IMR-90 (cell line): ENCODE results near the gene EVA1C. TPM values are rescaled to one million over a fixed set of nuclear protein-coding genes. Genes with fewer than 3 reads are reported as not detected.
A peak's percentile ranks its signal among the peaks of the same experiment; 100 is the strongest.

ENCODE experiments used
- ATAC-seq: fragments of 200-7000 bp; cut with Tn5 transposase; 2 replicates; pipeline ENCODE4 v1.9.1; 2020; ENCODE audit warnings: low read depth, mild to moderate bottlenecking, moderate library complexity
- BruUV-seq: library from RNA; stranded (reverse); fragments of 400-500 nt; replicated peaks from 2 replicates; lab custom pipeline; 2021; lab: Mats Ljungman, UMichigan
- CTCF ChIA-PET: fragments of 300-600 bp; formaldehyde crosslinking; extraction: SDS; loops from one replicate; lab custom pipeline; 2021; ENCODE audit warnings: antibody characterized with exemption; lab: Yijun Ruan, JAX
- POLR2A ChIA-PET: fragments of 300-600 bp; sonication (Branson Sonifier 250); formaldehyde crosslinking; loops from one replicate; lab custom pipeline; 2022; ENCODE audit warnings: antibody characterized with exemption; ENCODE audit not compliant: unreplicated experiment; lab: Charles Lee
- DNase-seq: peaks from one replicate; pipeline ENCODE4 v3.0.0; 2013
- H2AFZ ChIP-seq: replicated peaks from 2 replicates; pipeline ENCODE3; 2013; ENCODE audit warnings: low read length, mild to moderate bottlenecking; ENCODE audit not compliant: poor library complexity
- H2AK5ac ChIP-seq: 2 replicates; pipeline ENCODE4 v1.6.1; 2013; ENCODE audit warnings: low read depth, low read length, inconsistent platforms
- H2AK9ac ChIP-seq: replicated peaks from 2 replicates; pipeline ENCODE3; 2013; ENCODE audit warnings: mild to moderate bottlenecking, low read depth, low read length, moderate library complexity; ENCODE audit not compliant: poor library complexity
- H2BK120ac ChIP-seq: 2 replicates; pipeline ENCODE4 v1.6.1; 2013; ENCODE audit warnings: low read depth, low read length, inconsistent platforms
- H2BK15ac ChIP-seq: 3 replicates; pipeline ENCODE4 v1.6.1; 2013; ENCODE audit warnings: low read depth, low read length, inconsistent platforms
- H2BK20ac ChIP-seq: 2 replicates; pipeline ENCODE4 v1.6.1; 2013; ENCODE audit warnings: low read depth, mild to moderate bottlenecking, inconsistent platforms, low read length, moderate library complexity
- H2BK5ac ChIP-seq: 2 replicates; pipeline ENCODE4 v1.6.1; 2013; ENCODE audit warnings: mild to moderate bottlenecking, low read depth, low read length, inconsistent platforms; ENCODE audit not compliant: poor library complexity, severe bottlenecking
- H3K14ac ChIP-seq: replicated peaks from 2 replicates; pipeline ENCODE4 v1.6.1; 2013; ENCODE audit warnings: low read depth, low read length, inconsistent platforms
- H3K18ac ChIP-seq: 2 replicates; pipeline ENCODE4 v1.6.1; 2013; ENCODE audit warnings: low read depth, low read length, control low read depth
- H3K23ac ChIP-seq: 2 replicates; pipeline ENCODE4 v1.6.1; 2013; ENCODE audit warnings: low read depth, low read length, inconsistent platforms
- H3K27ac ChIP-seq: 2 replicates; pipeline ENCODE4 v1.5.1; 2013; ENCODE audit warnings: mild to moderate bottlenecking, control low read depth, low read length; ENCODE audit not compliant: insufficient read depth
- H3K27me3 ChIP-seq: 2 replicates; pipeline ENCODE4 v1.6.1; 2013; ENCODE audit warnings: low read length; ENCODE audit not compliant: control insufficient read depth, insufficient read depth
- H3K36me3 ChIP-seq: 2 replicates; pipeline ENCODE4 v1.6.1; 2013; ENCODE audit warnings: low read length, mixed read lengths; ENCODE audit not compliant: control insufficient read depth, insufficient read depth
- H3K4ac ChIP-seq: 2 replicates; pipeline ENCODE4 v1.6.1; 2013; ENCODE audit warnings: low read depth, low read length, inconsistent platforms
- H3K4me1 ChIP-seq: 2 replicates; pipeline ENCODE4 v1.6.1; 2013; ENCODE audit warnings: low read length, mixed read lengths; ENCODE audit not compliant: control insufficient read depth, insufficient read depth
- H3K4me2 ChIP-seq: 2 replicates; pipeline ENCODE4 v1.6.1; 2013; ENCODE audit warnings: low read depth, mild to moderate bottlenecking, control low read depth, low read length, moderate library complexity
- H3K4me3 ChIP-seq: 2 replicates; pipeline ENCODE4 v1.5.1; 2013; ENCODE audit warnings: low read depth, mild to moderate bottlenecking, control low read depth, low read length, moderate library complexity; ENCODE audit not compliant: insufficient read depth
- H3K56ac ChIP-seq: 2 replicates; pipeline ENCODE4 v1.6.1; 2013; ENCODE audit warnings: low read length, inconsistent platforms; ENCODE audit not compliant: insufficient read depth; ENCODE audit errors: extremely low read depth
- H3K79me1 ChIP-seq, 2 experiments: 2 replicates each; pipeline ENCODE4 v1.6.1; 2013; ENCODE audit warnings: low read length in 2 of 2, inconsistent platforms in 1 of 2, low read depth in 1 of 2
- H3K9ac ChIP-seq: 2 replicates; pipeline ENCODE4 v1.6.1; 2013; ENCODE audit warnings: low read depth, low read length, control low read depth
- H3K9me1 ChIP-seq: 2 replicates; pipeline ENCODE4 v1.6.1; 2013; ENCODE audit warnings: low read length, inconsistent platforms; ENCODE audit not compliant: insufficient read depth
- H3K9me3 ChIP-seq: 2 replicates; pipeline ENCODE4 v1.6.1; 2013; ENCODE audit warnings: low read length; ENCODE audit not compliant: control insufficient read depth, insufficient read depth
- H4K20me1 ChIP-seq: 2 replicates; pipeline ENCODE4 v1.6.1; 2013; ENCODE audit warnings: low read length, inconsistent platforms; ENCODE audit not compliant: insufficient read depth
- H4K5ac ChIP-seq: 2 replicates; pipeline ENCODE4 v1.6.1; 2013; ENCODE audit warnings: mild to moderate bottlenecking, low read depth, low read length, control low read depth
- H4K8ac ChIP-seq, 2 experiments: 2 replicates each; pipeline ENCODE4 v1.6.1; 2013; ENCODE audit warnings: low read depth in 2 of 2, low read length in 2 of 2, control low read depth in 1 of 2, inconsistent platforms in 1 of 2
- H4K91ac ChIP-seq: 2 replicates; pipeline ENCODE4 v1.6.1; 2013; ENCODE audit warnings: low read depth, low read length, inconsistent platforms; ENCODE audit not compliant: insufficient read depth
- BHLHE40 ChIP-seq: fragments of 150-350 bp; IDR thresholded peaks from 2 replicates; pipeline ENCODE4 v1.6.1; 2016; ENCODE audit warnings: mild to moderate bottlenecking, low read depth, low read length
- MXI1 ChIP-seq: IDR thresholded peaks from 2 replicates; pipeline ENCODE4 v1.6.1; 2012; ENCODE audit warnings: low read depth, mild to moderate bottlenecking, low read length, moderate library complexity, borderline replicate concordance
- WGBS, 2 experiments: methylation state at CpG; one replicate each; pipeline versions ENCODE4 v1.1.5 to v1.1.7; 2013; ENCODE audit warnings: missing lambda C conversion rate in 2 of 2; ENCODE audit not compliant: insufficient read length in 1 of 2; ENCODE audit errors: extremely low coverage in 2 of 2; 5-methylcytosine and 5-hydroxymethylcytosine counted together
- dilution Hi-C: fragments of 300-500 bp; cut with HindIII; formaldehyde crosslinking; loops from one replicate; pipeline ENCODE4 v1.14.3; 2018; ENCODE audit warnings: low sequenced_read_pairs; ENCODE audit not compliant: unreplicated experiment
- in situ Hi-C: fragments of 300-500 bp; cut with MboI; formaldehyde crosslinking; loops from 3 replicates; pipeline ENCODE4 v1.14.3; 2019; ENCODE audit warnings: low sequenced_read_pairs, inconsistent platforms, mixed read lengths
- intact Hi-C: fragments of 100-400 bp; cut with micrococcal nuclease; formaldehyde crosslinking; loops from 2 replicates; pipeline ENCODE4 v1.10.0; 2022
- polyA plus RNA-seq, 3 experiments: library from polyadenylated mRNA; depleted of rRNA; stranded (reverse); fragments of >200 nt; gene quantifications; 2 replicates each; pipeline ENCODE4 v1.2.3, GENCODE V29; 2012; ENCODE audit warnings: low replicate concordance in 1 of 3
- total RNA-seq: library from RNA; depleted of rRNA; stranded (reverse); fragments of >200 nt; gene quantifications from 2 replicates; pipeline ENCODE4 v1.2.3, GENCODE V29; 2012

Gene EVA1C
- total and polyA plus RNA-seq, 2 of the 4 experiments (the other 2 are of a cell fraction), result 0.72 to 1.1 TPM

DNA sequence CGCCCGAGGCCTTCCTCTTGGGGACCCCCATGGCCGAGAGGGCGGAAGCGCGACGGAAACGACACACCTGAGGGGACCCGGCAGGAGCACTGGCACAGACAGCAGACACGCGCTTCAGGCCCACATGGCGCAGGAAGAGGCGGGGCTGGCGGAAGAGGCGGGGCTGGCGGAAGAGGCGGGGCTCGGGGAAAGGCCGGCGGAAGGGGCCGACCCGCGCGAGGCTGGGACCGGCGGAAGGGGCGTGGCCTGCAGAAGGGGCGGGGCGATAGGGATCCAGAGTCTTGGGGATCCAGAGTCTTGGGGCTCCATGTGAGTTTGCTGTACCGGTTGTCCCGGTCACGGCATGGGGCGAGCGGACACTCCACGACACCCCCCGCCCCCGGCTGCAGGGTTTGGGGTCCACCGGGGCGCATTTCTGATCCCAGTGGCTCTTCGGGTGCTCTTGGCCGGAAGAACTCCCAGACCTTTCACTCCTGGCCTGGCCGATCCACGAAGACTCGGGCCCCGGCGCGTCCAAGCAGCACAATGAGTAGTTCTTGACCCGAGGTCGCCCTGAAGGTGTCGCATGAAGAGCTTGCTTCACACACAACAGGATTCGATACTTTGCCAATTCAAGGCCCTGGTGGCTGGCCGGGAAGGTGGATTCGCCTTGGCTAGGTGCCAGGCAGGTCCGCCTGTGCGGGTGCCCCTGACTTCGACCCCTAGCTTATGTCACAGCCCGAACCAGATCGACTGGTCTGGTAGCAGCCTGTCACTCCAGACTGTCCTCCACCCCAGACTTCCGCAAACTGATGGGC lies 19.4 kb upstream of the EVA1C start, which contains the start of gene URB1:
Gene URB1, minus strand, starts transcription at position 133 of the 797 bp plus-strand sequence. Its CDS starts 102 bp downstream, at position 31.
- peak within 1 kb of the TSS; percentile 87 for H3K4ac ChIP-seq
- H2AK9ac ChIP-seq, result peak within 1 kb of the TSS; percentile 98
- intact Hi-C loops (no loop called here), in situ Hi-C loops (loop anchor here (25.0 kb wide), 1 partner anchor 344 kb away; the partner anchor contains the start of gene SYNJ1), dilution Hi-C loops (no loop called here)
- no TSS peak for BruUV-seq
- H3K36me3 ChIP-seq, result peaks cover 5% of the 10 kb centered on the region; the same call in 1 of the 2 replicates
- peak within 1 kb of the TSS; percentile 83 for H3K9ac ChIP-seq
- H3K27me3 ChIP-seq, result no peaks in the 10 kb centered on the region
- peak within 1 kb of the TSS; percentile 25; the same call in 1 of the 2 replicates for H3K18ac ChIP-seq
- DNase-seq (peak; percentile 65), ATAC-seq (peak; percentile 97)
- H2AFZ ChIP-seq, result peak within 1 kb of the TSS; percentile 93
- peak within 1 kb of the TSS; percentile 70 for H2AK5ac ChIP-seq
- H3K56ac ChIP-seq, result no peak within 1 kb of the TSS
- ChIA-PET POLR2A (no interaction called here), CTCF (interaction anchor here (0.9 to 1.5 kb wide), 4 partner anchors 9 to 176 kb away, joined by 3 to 4 read pairs (median 3); no protein-coding TSS in a partner anchor)
- H3K27ac ChIP-seq, result peak within 1 kb of the TSS; percentile 67
- peaks cover 33% of the 10 kb centered on the region for H4K20me1 ChIP-seq
- peak within 1 kb of the TSS; percentile 80 for H3K14ac ChIP-seq
- peak within 1 kb of the TSS; percentile 14 for H2BK5ac ChIP-seq
- H2BK20ac ChIP-seq, result no peak within 1 kb of the TSS
- H2BK15ac ChIP-seq, result no peak within 1 kb of the TSS
- H4K8ac ChIP-seq, result peak within 1 kb of the TSS; percentile 95 to 99
- peaks cover 10 to 44% of the 10 kb centered on the region in 2 experiments; a peak in 3 of 4 replicates for H3K79me1 ChIP-seq
- H3K9me1 ChIP-seq, result peaks cover 3% of the 10 kb centered on the region
- H4K5ac ChIP-seq, result peak within 1 kb of the TSS; percentile 92
- TF ChIP-seq BHLHE40 (no peak), MXI1 (peak; percentile 100)
- H3K9me3 ChIP-seq, result no peaks in the 10 kb centered on the region
- peak within 1 kb of the TSS; percentile 95 for H3K4me3 ChIP-seq
- peak within 1 kb of the TSS; percentile 95 for H3K23ac ChIP-seq
- peak within 1 kb of the TSS; percentile 16; the same call in 1 of the 2 replicates for H2BK120ac ChIP-seq
- peak within 1 kb of the TSS; percentile 67; the same call in 1 of the 2 replicates for H4K91ac ChIP-seq
- peak within 1 kb of the TSS; percentile 95 for H3K4me2 ChIP-seq
- peaks cover 8% of the 10 kb centered on the region for H3K4me1 ChIP-seq
- 7% methylated on average over 25 of the region's 59 CpGs; no CpG with 5 or more reads in 1 of the 2 experiments for WGBS, 2 experiments
